ENCODE data around the gene NELL1. TPM values are rescaled to one million over a fixed set of nuclear protein-coding genes. Genes with fewer than 3 reads are reported as not detected.

Gene NELL1
- total and polyA plus RNA-seq, 2 experiments from 2014 or later, result 1.6 TPM; not detected in 1

DNA sequence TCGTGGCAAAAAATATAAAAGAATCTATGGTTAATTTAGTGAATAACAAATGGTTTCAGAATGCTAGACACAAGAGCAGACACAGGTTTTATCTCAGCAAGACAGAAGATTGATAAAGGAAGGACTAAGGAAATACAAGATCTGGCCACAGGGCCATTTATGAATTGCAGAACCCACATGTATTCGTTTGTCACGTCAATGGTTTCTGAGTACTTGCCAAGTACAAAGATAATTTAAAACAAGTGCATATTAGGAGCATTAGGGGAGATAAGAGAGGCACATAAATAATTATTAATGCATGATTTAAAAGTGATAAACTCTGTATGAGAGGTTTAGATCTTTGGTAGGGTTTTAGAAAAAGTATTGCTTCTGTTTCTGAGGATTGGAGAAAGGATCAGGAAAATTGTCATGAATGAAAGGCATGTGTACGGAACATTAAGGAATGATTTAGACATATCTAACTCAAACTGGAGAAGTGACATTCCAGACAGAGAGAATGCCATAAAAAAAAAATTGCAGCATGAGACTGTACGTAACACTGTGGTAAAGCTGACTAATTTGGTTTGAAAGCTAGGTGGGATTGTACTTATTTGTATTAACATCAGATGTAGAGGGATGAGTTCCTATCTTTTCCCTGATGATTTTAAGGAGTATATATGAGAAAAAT lies 727.1 kb downstream of the NELL1 start:
- Histone ChIP-seq H2AFZ (no peak overlapping the region), H3F3A (replicated peaks; ENCODE audit: low read depth) (no peaks in the 10 kb centered on the region), H3K27me3 (ENCODE audit: insufficient read depth) (no peaks in the 10 kb centered on the region), H3K36me3 (ENCODE audit: insufficient read depth) (no peaks in the 10 kb centered on the region), H3K27ac (ENCODE audit: low read depth) (no peak overlapping the region), H4K20me1 (replicated peaks; ENCODE audit: insufficient read depth) (no peaks in the 10 kb centered on the region), H3K4me2 (no peak overlapping the region), H3K9me2 (ENCODE audit: insufficient read depth) (no peaks in the 10 kb centered on the region), H3K4me3 (no peak overlapping the region), H3K79me2 (replicated peaks; ENCODE audit: insufficient read depth) (no peaks in the 10 kb centered on the region), H3K4me1 (ENCODE audit: insufficient read depth) (no peaks in the 10 kb centered on the region)
- Mint-ChIP-seq H3K27me3 (ENCODE audit: insufficient read depth, low read depth, poor library complexity) (no peaks in the 10 kb centered on the region), H3K4me3 (no peak overlapping the region), H3K9me3 (no peaks in the 10 kb centered on the region), H3K36me3 (ENCODE audit: low read depth) (no peaks in the 10 kb centered on the region), H3K4me1 (no peaks in the 10 kb centered on the region; the same call in 2 of the 3 replicates), H3K27ac (no peak overlapping the region)
- ATAC-seq (no peak), DNase-seq (ENCODE audit: low spot score) (no peak)
- TF ChIP-seq CREB1 (CRISPR knock-in tag; IDR thresholded peaks at IDR 0.05; ENCODE audit: low read depth) (no peak), JUNB (IDR thresholded peaks at IDR 0.05; ENCODE audit: unreplicated experiment) (no peak), EZH2 (IDR thresholded peaks at IDR 0.05; ENCODE audit: low read depth, unreplicated experiment) (no peak), ZNF331 (CRISPR knock-in tag; IDR thresholded peaks at IDR 0.05; ENCODE audit: low read depth) (no peak)
- TF ChIP-seq, protein P1, sequence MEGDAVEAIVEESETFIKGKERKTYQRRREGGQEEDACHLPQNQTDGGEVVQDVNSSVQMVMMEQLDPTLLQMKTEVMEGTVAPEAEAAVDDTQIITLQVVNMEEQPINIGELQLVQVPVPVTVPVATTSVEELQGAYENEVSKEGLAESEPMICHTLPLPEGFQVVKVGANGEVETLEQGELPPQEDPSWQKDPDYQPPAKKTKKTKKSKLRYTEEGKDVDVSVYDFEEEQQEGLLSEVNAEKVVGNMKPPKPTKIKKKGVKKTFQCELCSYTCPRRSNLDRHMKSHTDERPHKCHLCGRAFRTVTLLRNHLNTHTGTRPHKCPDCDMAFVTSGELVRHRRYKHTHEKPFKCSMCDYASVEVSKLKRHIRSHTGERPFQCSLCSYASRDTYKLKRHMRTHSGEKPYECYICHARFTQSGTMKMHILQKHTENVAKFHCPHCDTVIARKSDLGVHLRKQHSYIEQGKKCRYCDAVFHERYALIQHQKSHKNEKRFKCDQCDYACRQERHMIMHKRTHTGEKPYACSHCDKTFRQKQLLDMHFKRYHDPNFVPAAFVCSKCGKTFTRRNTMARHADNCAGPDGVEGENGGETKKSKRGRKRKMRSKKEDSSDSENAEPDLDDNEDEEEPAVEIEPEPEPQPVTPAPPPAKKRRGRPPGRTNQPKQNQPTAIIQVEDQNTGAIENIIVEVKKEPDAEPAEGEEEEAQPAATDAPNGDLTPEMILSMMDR (conservative IDR thresholded peaks at IDR 0.05; ENCODE audit: low read depth in 2 of 2), result no peak
- TF ChIP-seq, protein P2, sequence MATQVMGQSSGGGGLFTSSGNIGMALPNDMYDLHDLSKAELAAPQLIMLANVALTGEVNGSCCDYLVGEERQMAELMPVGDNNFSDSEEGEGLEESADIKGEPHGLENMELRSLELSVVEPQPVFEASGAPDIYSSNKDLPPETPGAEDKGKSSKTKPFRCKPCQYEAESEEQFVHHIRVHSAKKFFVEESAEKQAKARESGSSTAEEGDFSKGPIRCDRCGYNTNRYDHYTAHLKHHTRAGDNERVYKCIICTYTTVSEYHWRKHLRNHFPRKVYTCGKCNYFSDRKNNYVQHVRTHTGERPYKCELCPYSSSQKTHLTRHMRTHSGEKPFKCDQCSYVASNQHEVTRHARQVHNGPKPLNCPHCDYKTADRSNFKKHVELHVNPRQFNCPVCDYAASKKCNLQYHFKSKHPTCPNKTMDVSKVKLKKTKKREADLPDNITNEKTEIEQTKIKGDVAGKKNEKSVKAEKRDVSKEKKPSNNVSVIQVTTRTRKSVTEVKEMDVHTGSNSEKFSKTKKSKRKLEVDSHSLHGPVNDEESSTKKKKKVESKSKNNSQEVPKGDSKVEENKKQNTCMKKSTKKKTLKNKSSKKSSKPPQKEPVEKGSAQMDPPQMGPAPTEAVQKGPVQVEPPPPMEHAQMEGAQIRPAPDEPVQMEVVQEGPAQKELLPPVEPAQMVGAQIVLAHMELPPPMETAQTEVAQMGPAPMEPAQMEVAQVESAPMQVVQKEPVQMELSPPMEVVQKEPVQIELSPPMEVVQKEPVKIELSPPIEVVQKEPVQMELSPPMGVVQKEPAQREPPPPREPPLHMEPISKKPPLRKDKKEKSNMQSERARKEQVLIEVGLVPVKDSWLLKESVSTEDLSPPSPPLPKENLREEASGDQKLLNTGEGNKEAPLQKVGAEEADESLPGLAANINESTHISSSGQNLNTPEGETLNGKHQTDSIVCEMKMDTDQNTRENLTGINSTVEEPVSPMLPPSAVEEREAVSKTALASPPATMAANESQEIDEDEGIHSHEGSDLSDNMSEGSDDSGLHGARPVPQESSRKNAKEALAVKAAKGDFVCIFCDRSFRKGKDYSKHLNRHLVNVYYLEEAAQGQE (IDR thresholded peaks at IDR 0.05; ENCODE audit: unreplicated experiment), result no peak

DNA sequence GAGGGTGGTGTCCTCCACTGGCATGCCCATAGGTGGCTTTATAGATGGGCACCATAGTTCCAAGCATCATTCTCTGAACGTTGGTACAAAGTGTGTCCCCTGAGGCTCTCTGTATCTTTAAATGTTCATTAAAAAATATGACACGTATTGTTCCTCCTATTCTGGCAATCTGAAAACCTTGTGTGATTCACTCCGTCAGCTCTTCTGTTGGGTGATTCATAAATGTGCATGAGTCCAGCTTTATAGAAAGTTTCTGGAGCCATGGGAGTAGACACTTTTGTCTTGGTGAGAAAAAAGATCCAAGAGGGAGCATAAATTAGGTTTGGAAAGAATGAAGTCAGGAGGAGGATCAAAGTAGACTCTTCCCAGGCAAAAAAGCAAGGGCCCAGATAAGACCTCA lies 728.8 kb downstream of the NELL1 start:
- no peak for DNase-seq (ENCODE audit: low spot score)
- TF ChIP-seq JUNB (IDR thresholded peaks at IDR 0.05; ENCODE audit: unreplicated experiment), result no peak
- Mint-ChIP-seq H3K9me3 (no peaks in the 10 kb centered on the region), H3K4me3 (no peak overlapping the region), H3K27ac (no peak overlapping the region), H3K36me3 (ENCODE audit: low read depth) (no peaks in the 10 kb centered on the region), H3K27me3 (ENCODE audit: insufficient read depth, low read depth, poor library complexity) (no peaks in the 10 kb centered on the region), H3K4me1 (no peaks in the 10 kb centered on the region; the same call in 2 of the 3 replicates)
- H3K27ac ChIP-seq (ENCODE audit: low read depth), result no peak overlapping the region
- ATAC-seq, result no peak
- H3K27me3 ChIP-seq (ENCODE audit: insufficient read depth), result no peaks in the 10 kb centered on the region
- no peaks in the 10 kb centered on the region for H4K20me1 ChIP-seq (replicated peaks; ENCODE audit: insufficient read depth)
- H3K79me2 ChIP-seq (replicated peaks; ENCODE audit: insufficient read depth), result no peaks in the 10 kb centered on the region
- H3F3A ChIP-seq (replicated peaks; ENCODE audit: low read depth), result no peaks in the 10 kb centered on the region
- no peaks in the 10 kb centered on the region for H3K9me2 ChIP-seq (ENCODE audit: insufficient read depth)
- no peak overlapping the region for H3K4me2 ChIP-seq
- no peaks in the 10 kb centered on the region for H3K36me3 ChIP-seq (ENCODE audit: insufficient read depth)
- no peaks in the 10 kb centered on the region for H3K4me1 ChIP-seq (ENCODE audit: insufficient read depth)
- H2AFZ ChIP-seq, result no peak overlapping the region
- no peak overlapping the region for H3K4me3 ChIP-seq

All from GM23338 (cell line).